ENCODE measurements around the gene CALML4.

CALML4 gene, protein sequence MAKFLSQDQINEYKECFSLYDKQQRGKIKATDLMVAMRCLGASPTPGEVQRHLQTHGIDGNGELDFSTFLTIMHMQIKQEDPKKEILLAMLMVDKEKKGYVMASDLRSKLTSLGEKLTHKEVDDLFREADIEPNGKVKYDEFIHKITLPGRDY

DNA sequence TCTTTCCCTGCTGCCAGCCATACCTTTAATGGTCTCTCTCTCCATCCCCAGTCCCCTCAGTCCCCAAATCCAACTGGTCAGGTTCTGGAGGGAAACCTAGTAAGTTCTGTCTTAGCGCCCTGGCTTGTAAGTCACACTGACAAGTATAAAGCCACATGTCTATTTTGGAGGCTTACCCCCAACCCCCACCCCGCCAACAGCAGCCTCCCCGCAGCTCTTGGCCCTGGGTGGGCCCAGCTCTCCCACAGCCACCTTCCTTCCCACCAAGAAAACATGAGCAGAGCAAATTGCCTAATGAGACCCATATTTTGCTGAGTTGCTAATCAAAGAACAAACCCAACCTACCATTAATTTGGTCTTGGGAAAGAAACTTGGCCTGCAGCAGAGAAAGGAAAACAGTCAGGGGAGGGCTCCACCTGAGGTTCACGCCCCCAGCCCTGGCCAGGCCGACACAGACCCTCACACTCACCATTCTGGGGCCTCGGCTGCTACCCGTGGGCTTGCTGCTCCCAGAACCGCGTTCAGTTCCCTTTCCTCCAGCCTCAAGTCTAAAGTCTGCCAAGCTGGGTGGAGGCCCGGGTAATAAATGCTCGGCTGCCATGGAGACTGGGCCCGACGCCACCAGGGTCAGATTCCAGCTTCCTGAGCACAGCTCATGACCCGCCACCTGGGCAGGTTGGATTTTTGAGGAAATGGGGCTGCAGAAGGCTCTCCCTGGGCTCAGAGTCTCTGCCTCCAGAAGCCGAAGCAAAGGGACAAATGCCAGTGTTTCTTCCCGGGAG lies at the start of gene CALML4:
CALML4 (minus strand) TSS at position 557 of the 782 bp plus-strand sequence; CDS start at position 472, 85 bp downstream.
- no peak for DNase-seq (ENCODE audit: low read depth)
- H3K4me3 ChIP-seq (ENCODE audit: low read depth, low read length): no peak within 1 kb of the TSS
- TF ChIP-seq, protein P1, sequence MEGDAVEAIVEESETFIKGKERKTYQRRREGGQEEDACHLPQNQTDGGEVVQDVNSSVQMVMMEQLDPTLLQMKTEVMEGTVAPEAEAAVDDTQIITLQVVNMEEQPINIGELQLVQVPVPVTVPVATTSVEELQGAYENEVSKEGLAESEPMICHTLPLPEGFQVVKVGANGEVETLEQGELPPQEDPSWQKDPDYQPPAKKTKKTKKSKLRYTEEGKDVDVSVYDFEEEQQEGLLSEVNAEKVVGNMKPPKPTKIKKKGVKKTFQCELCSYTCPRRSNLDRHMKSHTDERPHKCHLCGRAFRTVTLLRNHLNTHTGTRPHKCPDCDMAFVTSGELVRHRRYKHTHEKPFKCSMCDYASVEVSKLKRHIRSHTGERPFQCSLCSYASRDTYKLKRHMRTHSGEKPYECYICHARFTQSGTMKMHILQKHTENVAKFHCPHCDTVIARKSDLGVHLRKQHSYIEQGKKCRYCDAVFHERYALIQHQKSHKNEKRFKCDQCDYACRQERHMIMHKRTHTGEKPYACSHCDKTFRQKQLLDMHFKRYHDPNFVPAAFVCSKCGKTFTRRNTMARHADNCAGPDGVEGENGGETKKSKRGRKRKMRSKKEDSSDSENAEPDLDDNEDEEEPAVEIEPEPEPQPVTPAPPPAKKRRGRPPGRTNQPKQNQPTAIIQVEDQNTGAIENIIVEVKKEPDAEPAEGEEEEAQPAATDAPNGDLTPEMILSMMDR (IDR thresholded peaks at IDR 0.05; ENCODE audit: low read depth, low read length, missing control alignments): no peak

DNA sequence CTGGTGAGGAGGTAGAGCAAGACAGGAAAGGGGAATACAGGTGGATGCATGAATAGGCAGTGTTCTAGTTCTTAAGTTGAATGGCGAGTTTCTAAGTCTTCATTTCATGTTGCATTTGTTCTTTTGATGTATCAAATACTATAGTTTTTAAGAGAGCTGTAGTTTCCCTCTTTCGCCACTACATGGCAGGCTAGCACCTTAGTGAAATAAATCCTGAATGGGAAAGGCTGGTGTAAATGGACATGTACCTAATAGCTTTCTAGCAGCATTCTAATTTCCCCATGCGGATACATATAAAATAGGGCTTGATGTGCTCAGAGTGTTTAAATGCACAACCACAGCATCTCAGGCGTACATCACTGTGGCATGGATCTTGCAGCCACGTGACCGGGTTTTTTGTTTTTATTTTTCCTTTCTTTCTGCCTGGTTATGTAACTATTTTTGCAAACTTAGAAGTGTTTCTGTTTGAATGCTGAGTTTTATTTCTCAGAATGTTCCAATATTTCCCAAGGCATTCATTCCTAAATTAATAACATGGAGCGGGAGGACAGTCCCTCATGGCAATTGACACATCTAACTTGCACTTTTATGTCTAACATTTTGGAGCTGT lies 47.9 kb upstream of the CALML4 start:
- DNase-seq (ENCODE audit: low read depth): peak; percentile 57
- TF ChIP-seq, protein P1 (IDR thresholded peaks at IDR 0.05; ENCODE audit: low read depth, low read length, missing control alignments): peak; percentile 78
- H3K4me3 ChIP-seq (ENCODE audit: low read depth, low read length): no peak overlapping the region

DNA sequence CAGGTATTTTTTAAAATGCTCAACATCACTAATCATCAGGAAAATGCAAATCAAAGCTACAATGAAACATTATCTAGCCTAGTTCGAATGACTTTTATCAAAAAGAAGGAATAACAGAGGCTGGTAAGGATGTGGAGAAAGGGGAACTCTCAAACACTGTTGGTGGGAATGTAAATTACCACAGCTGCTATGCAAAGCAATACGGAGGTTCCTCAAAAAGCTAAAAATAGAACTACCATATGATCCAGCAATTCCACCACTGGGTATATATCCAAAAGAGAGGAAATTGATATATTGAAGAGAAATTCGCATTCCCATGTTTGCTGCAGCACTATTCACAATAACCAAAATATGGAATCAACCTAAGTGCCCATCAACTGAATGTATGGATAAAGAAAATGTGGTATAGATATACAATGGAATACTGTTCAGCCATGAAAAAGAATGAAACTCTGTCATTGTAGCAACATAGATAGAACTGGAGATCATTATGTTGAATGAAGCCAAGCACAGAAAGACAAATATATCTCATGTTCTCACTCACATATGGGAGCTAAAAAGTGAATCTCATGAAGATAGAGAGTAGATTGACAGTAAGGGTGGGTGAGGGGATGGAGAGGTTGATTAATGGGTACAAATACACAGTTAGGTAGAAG lies 44.1 kb upstream of the CALML4 start:
- no peak for DNase-seq (ENCODE audit: low read depth)
- no peak overlapping the region for H3K4me3 ChIP-seq (ENCODE audit: low read depth, low read length)
- TF ChIP-seq, protein P1 (IDR thresholded peaks at IDR 0.05; ENCODE audit: low read depth, low read length, missing control alignments): no peak

DNA sequence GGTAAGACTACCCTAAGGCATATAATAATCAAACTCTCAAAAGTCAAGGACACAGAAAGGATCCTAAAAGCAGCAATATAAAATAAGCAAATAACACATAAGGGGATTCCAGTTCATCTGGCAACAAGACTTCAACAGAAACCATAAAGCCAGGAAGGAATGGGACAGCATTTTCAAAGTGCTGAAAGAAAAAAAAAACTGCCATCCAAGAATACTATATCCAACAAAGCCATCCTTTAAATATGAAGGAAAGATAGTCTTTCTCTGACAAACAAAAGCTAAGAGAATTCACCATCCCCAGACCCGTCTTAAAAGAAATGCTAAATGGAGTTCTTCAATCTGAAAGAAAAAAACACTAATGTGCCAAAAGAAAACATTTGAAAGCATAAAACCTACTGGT lies 39.1 kb upstream of the CALML4 start:
- DNase-seq (ENCODE audit: low read depth): no peak
- no peak overlapping the region for H3K4me3 ChIP-seq (ENCODE audit: low read depth, low read length)
- TF ChIP-seq, protein P1 (IDR thresholded peaks at IDR 0.05; ENCODE audit: low read depth, low read length, missing control alignments): no peak

DNA sequence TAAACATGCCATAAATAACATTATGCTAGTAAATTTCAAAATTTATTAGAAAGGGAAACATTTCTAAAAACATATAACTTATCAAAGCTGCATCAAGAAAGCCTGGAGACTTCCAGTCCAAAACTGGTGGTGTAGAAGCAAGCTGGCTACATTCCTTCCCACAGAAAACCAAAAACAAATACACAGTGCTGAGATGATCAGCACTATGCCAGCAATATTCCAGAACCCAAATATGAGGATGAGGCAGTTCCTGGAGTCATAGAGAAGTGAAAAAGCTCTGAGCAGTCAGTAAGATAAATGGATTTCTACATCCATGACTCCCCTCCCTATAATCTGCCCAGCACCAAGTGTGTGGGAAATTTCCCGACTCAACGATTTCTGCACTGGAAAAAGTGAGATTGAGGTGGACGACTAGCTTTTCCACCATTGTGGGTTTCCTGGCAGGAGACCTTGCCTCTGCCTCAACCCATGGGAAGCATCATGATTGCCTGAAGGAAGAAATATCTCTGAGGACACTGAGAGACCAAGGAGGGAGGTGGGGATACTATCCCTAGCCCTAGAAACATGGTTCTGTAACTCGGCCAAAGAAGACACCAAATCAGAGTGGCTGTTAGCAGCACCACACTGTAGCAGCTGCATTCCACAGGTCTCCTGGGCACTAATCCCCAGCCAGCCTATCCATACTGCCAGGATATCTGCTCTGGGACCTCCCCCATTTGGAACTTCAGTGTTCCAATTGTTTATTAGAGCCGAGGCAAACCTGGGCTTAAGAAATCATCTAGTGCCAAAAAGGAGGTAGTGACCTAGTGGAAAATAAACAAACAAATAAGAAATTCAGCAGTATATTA lies 36.2 kb upstream of the CALML4 start:
- DNase-seq (ENCODE audit: low read depth): no peak
- H3K4me3 ChIP-seq (ENCODE audit: low read depth, low read length): no peak overlapping the region
- TF ChIP-seq, protein P1 (IDR thresholded peaks at IDR 0.05; ENCODE audit: low read depth, low read length, missing control alignments): no peak

DNA sequence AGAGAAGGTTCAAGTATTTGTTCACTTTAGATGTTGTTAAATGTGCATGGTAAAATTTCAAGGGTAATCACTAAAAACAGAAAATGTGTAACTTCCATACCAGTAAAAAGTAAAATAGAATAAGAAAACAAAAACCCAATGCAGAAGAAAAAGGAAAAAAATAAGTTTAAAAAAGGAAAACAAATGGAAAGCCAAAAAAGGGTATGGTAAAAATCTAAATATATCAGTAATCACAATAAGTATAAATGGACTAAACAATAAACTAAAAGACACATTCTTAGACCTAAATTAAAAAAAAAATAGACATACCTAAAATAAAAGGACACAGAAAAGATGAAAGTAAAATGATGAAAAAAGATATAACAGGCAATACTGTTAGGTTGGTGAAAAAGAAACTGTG lies 33.9 kb upstream of the CALML4 start:
- no peak overlapping the region for H3K4me3 ChIP-seq (ENCODE audit: low read depth, low read length)
- TF ChIP-seq, protein P1 (IDR thresholded peaks at IDR 0.05; ENCODE audit: low read depth, low read length, missing control alignments): no peak
- no peak for DNase-seq (ENCODE audit: low read depth)

Measured in GM12864 (cell line).